ENCODE data around the gene PARS2.

Gene PARS2

DNA sequence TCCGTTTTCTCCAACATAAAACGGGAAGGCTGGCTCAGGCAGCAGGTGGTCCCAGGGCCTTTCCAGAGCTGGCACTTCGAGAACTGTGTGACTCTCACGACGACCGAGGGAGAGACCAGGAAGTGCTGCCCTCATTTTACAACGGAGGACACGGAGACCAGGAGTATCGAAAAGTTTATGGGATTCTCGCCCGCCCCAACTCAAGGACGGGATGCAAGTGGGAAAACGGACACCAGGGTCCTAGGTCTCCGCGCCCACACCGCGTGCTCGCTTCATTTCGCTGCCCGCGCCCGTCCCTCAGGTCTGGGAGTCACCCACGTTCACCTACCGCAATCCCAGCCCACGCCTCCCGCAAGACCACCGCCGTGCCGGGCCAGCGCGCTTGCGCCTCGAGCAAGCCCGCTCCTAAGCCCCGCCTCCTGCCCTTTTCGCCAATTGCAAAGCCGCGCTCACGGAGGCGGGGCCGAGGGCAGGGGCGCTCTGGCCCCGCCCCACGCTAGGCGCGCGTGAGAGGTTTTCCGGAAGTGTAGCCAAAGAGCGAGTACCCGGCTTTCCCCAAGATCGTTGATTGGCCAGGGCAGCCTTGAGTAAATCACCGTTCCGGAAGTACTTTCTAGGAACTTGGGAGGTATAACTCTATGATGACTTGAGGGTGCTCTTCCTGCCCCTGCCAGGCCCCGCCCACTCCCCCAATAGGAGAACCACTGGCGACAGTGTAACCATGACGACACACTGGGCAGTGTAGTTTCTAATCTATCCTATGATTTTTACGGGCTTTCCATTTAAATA lies at the start of gene PARS2:
Gene PARS2 (minus strand): TSS at position 391 of the 789 bp plus-strand sequence. CDS start 5,362 bp downstream, outside the sequence.
- peak; percentile 84 for DNase-seq (ENCODE audit: low read depth)

DNA sequence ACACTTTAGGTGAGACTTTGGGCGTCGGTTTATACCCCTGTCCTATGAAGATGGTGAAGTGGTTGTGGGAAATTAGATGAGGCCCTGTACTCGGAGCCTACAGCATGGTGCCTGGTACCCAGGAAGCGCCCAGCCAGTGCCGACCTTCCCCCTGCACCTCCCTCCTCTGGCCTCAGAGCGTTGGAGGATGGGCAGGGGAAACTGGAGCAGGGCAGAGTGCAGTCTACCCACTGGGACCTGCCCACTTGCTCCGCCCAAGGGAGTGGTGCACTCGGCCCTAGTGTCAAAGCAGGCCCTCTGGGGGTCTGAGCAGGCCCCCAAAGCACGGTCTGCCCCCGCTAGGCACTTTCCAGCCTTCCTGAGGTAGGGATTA lies 49.8 kb upstream of the PARS2 start:
- no peak for DNase-seq (ENCODE audit: low read depth)

DNA sequence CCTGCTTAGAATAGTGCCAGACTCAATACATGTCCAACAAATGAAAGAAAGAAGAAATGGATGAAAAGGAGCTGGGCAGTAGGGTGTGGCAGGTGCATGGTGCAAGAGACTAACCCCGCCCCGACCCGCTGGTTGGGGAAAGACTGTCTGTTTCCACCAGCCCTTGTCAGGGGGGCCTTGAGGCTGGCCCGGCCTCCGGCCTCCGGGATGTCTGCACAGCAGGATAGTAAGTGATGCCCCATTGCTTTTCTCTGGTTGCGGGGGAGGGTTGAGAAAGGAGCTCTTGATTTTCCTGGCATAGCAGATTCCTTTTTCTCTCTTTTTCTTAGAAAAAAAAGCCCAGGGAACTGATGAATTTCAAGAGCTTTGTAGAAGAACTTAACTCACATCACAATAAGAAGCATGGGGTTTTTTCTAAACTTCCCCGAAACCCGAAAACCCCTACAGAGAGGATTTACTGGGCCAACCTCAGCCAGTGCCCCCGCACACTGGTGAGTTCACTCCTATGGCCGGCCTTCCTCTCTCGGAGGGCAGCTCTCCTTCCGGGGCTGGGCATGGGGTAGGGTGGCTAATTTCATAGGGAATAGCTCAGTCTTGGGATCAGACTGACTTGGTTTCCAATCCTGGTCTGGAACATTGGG lies 49.3 kb upstream of the PARS2 start:
- DNase-seq (ENCODE audit: low read depth) = no peak

DNA sequence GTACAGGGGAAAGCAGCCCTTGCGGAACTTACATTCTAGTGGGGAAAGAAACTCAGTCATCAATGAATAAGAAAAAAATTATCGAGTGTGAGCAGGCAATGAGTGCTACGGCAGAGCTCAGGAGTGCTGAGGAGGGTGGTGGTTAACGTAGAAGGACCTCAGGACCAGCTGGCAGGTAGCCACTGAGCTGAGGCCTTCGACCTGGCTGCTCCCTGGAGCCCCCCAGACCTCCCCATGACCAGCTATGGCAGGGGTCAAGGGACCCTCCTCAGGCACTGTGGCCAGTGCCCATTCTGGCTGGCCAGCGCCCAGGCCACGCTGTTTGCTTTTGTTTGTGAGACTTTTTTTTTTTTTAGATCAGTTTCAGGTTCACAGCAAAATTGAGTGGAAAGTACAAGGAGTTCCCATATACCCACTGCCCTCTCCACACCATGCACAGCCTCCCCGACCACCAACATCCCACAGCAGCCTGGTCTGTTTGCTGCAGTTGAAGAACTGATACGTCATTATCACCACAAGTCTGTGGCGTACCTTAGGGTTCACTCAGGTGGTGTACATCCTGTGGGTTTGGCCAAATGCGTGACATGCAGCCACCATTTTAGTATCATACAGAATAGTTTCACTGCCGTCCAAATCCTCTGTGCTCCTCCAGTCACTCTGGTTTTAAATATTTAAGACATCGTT lies 48.6 kb upstream of the PARS2 start:
- no peak for DNase-seq (ENCODE audit: low read depth)

DNA sequence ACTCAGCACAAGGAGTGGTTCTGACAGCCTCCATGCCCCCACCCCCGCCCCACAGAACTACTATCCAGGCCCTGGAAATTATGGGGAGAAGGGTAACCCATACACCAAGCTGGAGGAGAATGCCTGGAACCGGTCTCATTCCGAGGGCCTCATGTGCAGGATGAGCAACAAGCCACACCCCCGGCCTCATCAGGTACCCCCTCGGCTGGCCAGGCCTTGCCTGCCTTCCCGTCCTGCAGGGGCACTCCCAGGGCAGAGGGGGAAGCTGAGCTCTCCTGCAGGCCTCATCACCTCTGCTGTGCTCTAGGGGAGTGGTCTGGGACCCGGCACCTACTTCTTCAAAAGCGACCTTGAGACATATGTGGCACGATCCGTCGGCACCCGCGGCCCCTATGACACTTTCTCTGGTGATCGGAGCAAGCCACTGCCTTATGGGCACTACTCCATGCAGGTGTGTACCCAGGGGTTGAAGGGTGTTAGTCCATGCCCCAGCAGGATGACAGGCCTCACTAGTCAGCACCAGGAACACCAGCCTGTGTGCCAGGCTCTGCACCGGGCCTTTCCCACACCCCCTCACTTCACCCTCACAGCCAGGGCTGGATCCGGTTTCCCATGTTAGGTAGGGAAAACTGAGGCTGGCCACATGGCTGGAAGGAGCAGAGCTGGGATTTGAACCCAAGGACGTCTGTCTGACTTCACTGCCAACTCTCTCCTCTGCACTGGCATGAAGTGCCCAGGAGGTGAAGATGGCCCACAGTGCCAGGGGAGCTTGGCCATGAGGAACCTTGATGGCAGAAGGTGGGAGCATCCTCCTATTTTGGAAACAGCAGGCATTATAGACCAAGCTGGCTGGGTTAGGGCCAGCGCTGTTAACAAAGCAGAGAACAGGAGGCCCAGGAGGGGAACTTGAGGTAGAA lies 47.7 kb upstream of the PARS2 start:
- no peak for DNase-seq (ENCODE audit: low read depth)

DNA sequence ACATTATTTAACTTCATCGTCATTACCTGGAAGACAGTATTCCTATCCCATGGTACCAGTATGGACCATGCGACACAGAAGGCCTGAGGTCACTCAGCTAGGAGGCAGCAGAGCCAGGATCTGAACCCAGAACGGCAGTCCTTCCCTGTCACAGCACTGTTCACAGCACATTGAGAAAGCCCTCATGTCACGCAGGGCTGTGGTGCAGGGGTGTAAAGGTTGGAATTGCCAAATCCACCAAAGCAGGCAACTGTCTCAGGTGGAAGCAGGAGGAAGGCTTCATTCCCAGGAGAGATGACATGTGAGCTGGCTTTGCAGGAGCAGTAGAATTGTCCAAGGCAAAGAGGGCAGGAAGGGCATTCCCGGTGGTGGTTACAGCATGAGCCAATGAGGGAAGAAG lies 46.7 kb upstream of the PARS2 start:
- no peak for DNase-seq (ENCODE audit: low read depth)

DNA sequence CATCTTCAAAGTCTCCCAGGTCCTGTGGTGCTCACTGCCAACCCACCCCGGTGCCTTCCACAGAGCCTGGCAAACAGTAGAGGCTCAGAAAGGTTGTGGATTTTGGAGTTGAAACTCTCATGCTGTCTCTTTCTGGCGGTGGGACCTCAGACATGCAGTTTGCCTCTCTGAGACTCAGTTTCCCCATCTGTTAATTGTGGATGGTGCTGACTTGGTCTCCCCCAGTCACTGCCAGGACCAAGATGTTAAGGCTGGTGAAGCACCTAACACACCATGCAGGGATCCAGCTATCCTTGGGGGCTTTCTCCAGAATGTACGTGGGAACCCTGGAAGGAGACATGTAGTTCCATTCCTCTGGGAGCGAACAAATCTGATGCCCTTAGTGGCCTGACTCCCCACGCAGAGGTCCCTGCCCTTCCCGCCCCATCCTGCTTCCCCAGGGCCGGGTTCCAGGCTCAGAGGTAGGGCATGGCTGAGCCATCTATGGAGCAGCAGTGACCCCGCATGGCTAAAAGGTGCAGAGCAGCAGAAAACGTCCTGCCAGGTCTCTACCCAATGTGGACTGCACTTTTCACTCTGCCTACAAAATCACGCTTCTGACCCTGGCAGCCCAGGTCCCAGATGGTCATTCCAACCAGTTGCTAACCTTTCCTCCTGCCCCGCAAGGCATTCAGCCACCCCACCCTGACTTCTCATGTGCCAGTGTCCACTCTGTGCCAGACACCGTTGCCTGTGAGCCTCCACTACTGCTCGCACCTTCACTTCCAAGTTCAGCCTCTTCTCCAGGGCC lies 46.0 kb upstream of the PARS2 start:
- peak; percentile 32 for DNase-seq (ENCODE audit: low read depth)

DNA sequence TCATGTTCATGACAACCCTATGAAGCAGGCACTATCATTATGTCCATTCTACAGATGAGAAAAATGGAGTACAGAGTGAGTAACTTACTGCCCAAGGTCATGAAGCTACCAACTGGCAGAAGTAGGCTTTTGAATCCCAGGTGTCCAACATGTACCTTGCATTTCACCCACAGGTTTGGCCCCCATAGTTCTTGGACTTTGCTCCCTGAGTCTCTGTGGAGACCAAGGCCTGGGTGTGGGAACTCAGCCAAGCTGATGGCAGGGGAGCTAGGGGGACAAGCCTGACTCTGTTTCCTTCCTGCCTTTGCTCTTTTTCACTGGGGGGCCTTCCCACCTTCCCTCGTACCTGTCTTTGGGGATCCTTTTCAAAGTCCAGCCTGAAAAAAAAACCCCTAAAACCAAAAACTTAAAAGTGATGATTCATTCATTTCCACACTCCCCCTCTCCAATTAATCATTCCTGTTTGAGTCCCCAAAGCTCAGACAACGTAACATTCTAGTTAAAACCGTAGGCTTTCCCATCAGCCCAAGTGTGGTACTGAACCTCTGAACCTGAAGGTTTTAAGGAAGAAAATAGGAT lies 45.3 kb upstream of the PARS2 start:
- no peak for DNase-seq (ENCODE audit: low read depth)

DNA sequence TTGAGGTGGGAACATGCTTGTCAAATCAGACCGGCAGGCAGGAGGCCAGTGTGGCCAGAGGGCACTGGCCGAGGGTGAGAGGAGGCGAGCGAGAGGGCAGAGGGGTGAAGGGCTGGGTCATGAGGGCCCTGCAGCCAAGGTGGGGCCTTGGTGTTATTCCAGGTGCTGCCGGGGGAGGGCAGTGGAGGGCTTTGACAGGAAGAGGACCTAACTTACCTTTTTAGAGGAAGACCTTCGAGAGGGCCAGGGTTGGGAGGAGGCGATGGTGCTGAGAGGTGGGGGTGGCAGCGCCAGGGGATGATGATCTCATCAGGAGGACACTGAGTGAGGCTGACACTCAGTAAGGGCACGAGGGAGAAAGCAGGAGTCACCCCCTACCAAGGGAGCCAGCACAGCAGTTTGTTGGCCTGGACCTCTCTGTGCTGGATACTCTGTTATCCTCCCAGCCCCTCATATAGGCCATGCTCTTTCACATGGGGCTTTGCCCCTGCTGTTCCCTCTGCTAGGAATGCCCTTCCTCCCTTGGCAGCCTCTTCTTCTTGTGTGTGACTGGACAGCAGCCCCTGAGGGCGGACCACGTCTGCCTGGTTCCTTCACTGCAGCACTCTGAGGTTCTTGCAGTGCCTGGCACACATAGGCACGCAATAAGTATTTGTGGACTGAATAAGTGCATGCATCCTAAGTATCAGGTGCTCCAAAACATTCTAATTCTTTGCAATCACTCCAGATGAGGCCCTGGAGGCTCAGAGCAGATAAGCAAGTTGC lies 44.3 kb upstream of the PARS2 start:
- no peak for DNase-seq (ENCODE audit: low read depth)

DNA sequence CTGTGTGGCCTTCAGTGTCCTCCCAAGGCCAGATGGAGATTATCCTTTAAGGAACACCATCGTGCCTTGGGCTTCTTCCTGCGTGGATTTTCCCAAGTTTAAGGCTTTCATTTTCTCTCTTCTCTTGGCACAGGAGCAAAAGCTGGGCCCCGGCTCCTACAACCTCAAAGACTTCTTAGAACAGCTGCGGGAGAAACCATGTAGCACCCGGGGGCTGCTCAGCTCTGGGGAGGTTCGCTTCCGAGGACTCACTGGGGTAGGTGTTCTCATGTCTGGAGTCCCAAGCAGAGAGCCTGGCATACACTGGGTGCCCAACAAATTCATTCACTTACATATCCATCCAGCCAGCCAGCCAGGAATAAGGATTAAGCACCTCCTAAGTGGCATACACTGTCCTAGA lies 43.4 kb upstream of the PARS2 start:
- DNase-seq (ENCODE audit: low read depth) = no peak

DNA sequence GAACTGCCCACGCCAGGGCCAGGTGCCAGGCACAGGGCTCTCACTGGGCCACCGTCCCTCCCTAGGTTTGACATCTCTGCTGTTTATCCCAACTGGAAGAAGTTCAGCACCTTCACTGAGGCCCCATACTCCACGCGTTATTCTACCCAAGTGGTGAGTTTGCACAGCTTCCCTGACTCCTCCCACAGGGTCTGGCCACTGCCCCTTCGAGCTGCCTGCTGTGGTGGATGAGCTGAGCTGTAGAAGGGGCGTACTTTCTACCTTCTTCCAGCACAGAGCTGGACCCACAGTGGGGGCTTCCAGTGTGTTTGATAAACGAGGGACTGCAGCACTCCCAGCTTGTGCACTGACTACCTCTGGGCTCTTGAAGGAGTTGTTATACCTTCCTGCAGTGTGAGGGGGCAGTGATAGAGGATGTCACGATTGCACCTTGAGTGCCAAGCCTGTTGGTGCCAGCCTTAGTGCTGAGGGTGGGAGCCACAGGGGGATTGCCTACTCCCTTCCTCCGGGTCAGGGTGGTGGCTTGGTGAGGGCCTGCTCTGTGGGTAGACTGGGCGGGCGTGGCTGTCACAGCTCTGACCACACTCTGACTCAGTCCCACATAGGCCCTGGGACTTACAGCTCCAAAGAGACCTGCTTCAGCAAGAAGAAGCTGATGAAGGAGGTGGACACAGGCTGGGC lies 42.7 kb upstream of the PARS2 start:
- DNase-seq (ENCODE audit: low read depth) = no peak

DNA sequence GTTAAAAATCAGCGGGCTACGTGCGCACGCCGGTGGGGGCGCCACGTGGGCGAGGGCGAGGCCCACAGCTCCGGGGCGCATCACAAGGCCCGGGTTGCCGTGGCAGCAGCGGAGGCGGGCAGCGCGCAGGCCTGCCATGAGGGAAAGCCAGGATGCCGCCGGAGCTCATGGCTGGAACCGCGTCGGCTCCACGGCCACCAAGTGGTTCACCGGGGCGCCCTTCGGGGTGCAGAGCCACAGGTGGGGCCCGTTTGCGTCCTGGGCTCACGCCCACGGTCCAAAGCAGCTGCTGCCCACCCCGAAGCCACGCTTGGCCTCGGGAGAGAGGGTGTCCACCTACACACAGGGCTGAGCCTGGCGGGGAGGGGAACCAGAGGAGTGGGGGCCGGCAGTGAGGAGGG lies 41.7 kb upstream of the PARS2 start:
- no peak for DNase-seq (ENCODE audit: low read depth)

DNA sequence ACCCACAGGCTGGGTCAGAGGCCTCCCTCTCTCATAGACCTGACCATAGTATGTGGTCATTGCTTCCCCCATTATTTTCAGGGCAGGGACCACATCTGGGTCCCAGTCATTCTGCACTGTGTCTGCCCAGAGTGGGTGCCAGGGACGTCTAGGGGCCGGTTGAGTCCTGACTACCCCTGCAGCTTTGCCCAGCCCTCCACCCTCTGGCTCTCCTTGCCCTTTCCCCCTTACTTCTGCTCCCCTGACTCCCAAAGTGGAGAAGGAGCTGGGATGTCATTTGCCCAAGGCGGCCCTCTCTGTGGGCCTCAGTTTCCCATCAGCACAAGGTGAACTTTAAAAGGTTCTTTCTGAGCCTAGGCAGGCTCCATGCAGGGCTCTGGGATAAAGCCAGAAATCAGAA lies 41.1 kb upstream of the PARS2 start:
- no peak for DNase-seq (ENCODE audit: low read depth)

DNA sequence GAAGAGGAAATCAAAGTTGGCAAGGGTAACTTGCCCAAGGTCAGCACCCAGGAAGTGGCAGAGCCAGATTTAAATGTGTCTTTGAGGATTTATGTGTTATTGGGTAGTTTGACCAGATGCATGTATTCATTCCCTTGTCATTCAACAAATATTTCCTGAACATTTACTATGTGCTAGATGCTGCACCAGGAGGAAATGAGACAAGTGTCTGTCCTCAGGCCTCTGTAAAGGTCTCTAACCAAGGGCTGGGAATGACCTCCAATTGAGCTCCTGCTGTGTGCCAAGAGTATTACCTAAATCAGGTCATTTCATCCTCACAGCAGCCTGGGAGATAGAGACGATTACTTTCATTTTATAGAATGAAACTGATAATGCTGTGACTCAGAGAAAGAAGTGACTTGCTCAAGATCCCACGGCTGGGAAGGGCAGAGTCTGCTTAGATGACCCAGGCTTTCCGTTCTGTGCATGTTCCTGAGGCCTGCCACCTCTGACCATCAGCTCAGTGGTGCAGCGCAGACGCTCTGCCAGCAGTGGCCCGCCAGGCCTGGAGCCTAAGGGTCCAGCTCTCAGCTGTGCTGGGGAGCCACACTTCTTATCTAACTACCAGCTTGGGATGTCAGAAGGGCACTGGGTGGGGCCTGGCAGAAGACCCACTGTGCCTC lies 40.3 kb upstream of the PARS2 start:
- DNase-seq (ENCODE audit: low read depth) = no peak

DNA sequence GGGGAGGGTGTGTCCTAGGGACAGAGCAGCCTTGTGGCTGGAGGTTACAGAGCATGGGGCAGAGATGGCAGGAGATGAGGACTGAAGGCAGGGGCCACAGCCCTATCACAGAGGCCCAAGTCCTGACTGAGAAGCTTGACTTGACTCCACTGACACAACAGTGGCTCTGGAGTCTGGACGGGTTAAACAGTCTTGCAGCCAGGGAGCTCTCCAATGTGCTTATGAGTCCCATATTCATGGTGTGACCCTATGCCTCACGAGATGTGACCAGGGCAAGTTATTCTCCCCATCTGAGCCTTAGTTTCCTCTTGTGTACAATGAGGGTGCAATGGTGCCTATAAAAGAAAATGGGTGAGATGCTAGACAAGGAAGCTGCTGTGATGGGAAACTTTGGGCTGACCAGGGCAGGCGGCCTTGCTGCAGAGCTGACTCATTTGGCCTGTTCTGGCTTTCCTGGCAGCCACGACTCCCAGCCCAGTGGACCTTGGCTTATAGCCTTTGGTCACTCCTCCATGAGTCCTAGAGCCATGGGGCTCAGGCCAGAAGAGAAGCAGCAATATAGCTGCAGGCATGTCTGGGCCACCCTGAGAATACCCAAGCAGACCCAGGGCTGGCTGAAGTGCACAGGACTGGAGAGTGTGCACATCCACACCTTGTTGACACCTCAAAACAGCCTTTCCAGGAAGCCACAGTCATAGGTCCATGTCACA lies 39.6 kb upstream of the PARS2 start:
- DNase-seq (ENCODE audit: low read depth) = no peak

DNA sequence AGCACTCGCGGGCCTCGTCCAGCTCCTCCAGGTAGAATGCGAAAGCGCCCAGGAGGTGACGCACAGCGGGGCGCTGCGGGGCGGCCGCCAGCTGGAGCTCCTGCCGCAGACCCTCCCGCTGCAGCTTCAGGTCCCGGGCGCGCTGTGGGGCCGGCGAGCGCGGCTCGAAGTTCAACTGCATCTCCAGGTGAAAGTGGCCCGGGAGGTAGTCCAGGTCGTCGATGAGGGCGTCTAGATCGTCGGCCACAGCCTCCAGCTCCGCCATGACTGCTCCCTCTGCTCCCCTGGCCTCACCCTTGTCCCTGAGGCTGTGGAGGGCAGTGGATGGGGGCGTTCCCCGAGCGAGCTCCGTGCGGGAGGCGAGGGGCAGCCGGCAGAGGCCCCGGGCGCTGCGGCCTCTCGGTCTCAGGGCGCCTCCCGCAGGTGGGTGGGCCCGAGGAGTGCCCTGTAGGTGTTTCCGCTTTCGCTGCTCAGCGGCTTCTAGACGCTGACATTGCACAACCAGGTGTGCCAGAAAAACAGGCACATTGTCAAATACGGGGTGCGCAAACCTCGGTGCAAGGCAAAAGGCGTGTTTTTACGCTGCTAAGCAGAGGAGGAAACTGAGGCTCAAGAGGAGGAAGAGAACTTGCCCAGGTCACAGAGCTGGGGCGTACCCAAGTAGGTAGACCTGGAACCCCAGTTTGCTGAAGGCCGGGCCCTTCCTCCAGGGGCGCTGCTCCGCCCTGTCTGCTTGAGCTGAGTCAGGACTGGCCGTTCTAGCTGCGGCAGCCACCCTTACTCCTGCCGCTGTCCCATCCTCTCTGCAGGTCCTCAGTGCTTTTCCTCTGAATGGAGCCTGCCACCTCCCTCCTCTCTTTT lies 36.8 kb upstream of the PARS2 start, which contains the start of gene TTC22:
Gene TTC22 (minus strand): TSS at position 425 of the 861 bp plus-strand sequence. CDS start 160 bp downstream, at position 265.
- DNase-seq (ENCODE audit: low read depth) = peak; percentile 51

All from stimulated activated CD8-positive, alpha-beta memory T cell treated with anti-CD3 and anti-CD28 coated beads, Interleukin-15, amount 100 ng/mL, for 1 hour (primary cell).